ENCODE measurements around the gene IFT57. TPM values are rescaled to one million over a fixed set of nuclear protein-coding genes. Genes with fewer than 3 reads are reported as not detected.

Gene IFT57
- total RNA-seq, 6 experiments from 2014 or later: 2.4 to 6.2 (median 4.5) TPM

DNA sequence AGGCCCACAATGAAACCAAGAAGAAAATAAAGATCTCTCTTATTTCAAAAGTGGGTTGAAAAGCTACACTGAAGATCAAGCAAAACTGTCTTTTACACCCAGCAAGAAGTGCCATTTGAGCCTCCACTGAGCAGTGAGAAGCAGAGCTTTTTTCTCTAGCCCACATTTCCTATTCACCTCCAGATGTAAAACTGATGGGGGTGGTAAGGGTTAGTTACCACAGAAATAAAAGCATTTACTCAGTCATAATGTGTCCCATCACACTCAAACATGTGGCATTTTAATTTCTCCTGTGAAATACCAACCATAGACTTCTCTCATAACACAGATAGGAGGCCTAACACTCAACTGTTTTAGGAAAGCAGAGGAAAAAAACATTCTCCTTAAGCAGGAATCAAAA lies 21.0 kb downstream of the IFT57 start:
- H3K27me3 ChIP-seq: no peaks in the 10 kb centered on the region
- H3K9me3 ChIP-seq: no peaks in the 10 kb centered on the region
- no peaks in the 10 kb centered on the region for H3K4me1 ChIP-seq
- no peak overlapping the region for H3K27ac ChIP-seq
- H3K36me3 ChIP-seq: no peaks in the 10 kb centered on the region
- DNase-seq (no peak), ATAC-seq (no peak)
- intact Hi-C loops (cut with DNase I): no loop called here
- TF ChIP-seq, protein P1, sequence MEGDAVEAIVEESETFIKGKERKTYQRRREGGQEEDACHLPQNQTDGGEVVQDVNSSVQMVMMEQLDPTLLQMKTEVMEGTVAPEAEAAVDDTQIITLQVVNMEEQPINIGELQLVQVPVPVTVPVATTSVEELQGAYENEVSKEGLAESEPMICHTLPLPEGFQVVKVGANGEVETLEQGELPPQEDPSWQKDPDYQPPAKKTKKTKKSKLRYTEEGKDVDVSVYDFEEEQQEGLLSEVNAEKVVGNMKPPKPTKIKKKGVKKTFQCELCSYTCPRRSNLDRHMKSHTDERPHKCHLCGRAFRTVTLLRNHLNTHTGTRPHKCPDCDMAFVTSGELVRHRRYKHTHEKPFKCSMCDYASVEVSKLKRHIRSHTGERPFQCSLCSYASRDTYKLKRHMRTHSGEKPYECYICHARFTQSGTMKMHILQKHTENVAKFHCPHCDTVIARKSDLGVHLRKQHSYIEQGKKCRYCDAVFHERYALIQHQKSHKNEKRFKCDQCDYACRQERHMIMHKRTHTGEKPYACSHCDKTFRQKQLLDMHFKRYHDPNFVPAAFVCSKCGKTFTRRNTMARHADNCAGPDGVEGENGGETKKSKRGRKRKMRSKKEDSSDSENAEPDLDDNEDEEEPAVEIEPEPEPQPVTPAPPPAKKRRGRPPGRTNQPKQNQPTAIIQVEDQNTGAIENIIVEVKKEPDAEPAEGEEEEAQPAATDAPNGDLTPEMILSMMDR (IDR thresholded peaks at IDR 0.05): no peak
- TF ChIP-seq POLR2A (IDR thresholded peaks at IDR 0.05): no peak
- H3K4me3 ChIP-seq: no peak overlapping the region

DNA sequence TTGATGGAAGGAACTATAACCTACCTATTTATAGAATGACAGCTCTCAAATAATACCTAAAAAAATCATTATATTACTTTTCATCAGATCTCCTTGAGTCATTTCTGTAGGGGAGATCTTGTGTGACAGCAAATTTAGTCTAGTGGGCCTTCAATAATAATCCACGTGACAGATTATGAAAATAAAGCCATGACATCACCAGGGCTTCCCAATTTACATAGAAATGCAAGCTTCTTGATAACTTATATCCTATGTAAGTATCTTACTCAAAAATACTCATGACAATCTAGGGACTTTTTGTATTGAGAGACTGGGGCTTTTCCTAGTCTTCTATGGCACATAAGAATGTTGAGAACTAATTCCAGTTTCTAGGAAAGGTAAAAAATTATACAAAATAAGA lies 21.6 kb downstream of the IFT57 start:
- Histone ChIP-seq H3K36me3 (no peaks in the 10 kb centered on the region), H3K27ac (no peak overlapping the region), H3K27me3 (no peaks in the 10 kb centered on the region), H3K4me1 (no peaks in the 10 kb centered on the region), H3K4me3 (no peak overlapping the region), H3K9me3 (no peaks in the 10 kb centered on the region)
- intact Hi-C loops (cut with DNase I): no loop called here
- DNase-seq: no peak
- TF ChIP-seq, protein P1 (IDR thresholded peaks at IDR 0.05): no peak
- TF ChIP-seq POLR2A (IDR thresholded peaks at IDR 0.05): no peak
- WGBS (ENCODE audit: insufficient coverage, low coverage, low lambda C conversion rate, missing lambda C conversion rate): 85% methylated on average over 1 of the region's 1 CpG
- no peak for ATAC-seq

DNA sequence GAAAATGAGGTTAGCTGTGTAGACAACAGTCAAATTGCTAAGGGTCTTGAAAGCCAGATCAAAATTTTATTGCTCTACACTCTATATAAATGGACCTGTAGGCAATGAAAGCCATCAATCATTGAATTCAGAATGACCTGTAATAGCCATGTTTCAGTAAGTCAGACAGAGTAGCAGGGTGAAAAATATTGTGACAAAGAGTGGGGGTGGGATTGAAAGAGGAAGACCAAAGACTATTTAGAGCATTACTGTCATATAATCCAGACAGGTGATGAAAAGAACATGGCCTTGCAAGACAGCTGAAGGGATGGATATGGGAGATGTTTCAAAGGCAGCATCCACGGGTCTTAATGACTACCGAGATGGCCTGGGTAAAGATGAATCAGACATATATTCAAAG lies 22.2 kb downstream of the IFT57 start:
- Histone ChIP-seq H3K4me1 (no peaks in the 10 kb centered on the region), H3K9me3 (no peaks in the 10 kb centered on the region), H3K27me3 (no peaks in the 10 kb centered on the region), H3K36me3 (no peaks in the 10 kb centered on the region), H3K4me3 (no peak overlapping the region), H3K27ac (no peak overlapping the region)
- no peak for TF ChIP-seq POLR2A (IDR thresholded peaks at IDR 0.05)
- TF ChIP-seq, protein P1 (IDR thresholded peaks at IDR 0.05): no peak
- DNase-seq: no peak
- 96% methylated on average over 2 of the region's 2 CpGs for WGBS (ENCODE audit: insufficient coverage, low coverage, low lambda C conversion rate, missing lambda C conversion rate)
- ATAC-seq: no peak
- intact Hi-C loops (cut with DNase I): no loop called here

DNA sequence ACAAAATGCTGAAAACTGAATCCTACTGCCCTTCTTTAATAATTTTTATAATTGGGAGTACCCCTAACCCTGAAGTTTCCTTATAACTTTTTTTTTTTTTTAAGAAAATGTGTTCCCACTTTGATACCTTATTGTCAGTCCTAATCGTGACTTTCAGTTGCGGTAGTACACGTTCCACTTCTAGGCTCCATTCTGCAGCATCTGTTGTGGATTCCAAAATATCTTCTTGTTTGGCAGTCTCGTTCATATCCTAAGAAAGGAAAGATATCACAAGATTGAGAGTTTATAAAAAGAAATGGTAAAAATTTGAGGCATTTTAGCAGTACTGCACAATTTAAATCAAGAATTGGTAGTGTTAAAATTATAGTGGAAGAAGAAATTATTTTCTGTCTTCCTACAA lies 30.8 kb downstream of the IFT57 start:
- DNase-seq (no peak), ATAC-seq (no peak)
- no peak overlapping the region for H3K27ac ChIP-seq
- H3K27me3 ChIP-seq: no peaks in the 10 kb centered on the region
- no peak overlapping the region for H3K4me3 ChIP-seq
- H3K4me1 ChIP-seq: no peaks in the 10 kb centered on the region
- WGBS (ENCODE audit: insufficient coverage, low coverage, low lambda C conversion rate, missing lambda C conversion rate): 87% methylated on average over 4 of the region's 4 CpGs
- no peaks in the 10 kb centered on the region for H3K9me3 ChIP-seq
- intact Hi-C loops (cut with DNase I): no loop called here
- no peak for TF ChIP-seq POLR2A (IDR thresholded peaks at IDR 0.05)
- TF ChIP-seq, protein P1 (IDR thresholded peaks at IDR 0.05): no peak
- no peaks in the 10 kb centered on the region for H3K36me3 ChIP-seq

DNA sequence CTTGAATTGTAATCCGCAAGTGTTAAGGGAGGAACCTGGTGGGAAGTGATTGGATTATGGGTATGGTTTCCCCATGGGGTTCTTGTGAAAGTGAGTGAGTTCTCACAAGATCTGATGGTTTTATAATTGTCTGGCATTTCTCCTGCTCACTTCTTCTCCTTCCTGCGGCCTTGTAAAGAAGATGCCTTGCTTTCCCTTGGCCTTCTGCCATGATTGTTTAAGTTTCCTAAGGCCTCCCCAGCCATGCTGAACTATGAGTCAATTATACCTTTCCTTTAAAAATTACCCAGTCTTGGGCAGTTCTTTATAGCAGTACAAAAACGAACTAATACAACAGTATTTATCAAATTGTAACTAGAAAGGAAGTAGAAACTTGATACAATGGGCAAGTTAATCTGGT lies 31.9 kb downstream of the IFT57 start:
- H3K4me3 ChIP-seq: no peak overlapping the region
- no peak overlapping the region for H3K27ac ChIP-seq
- no peaks in the 10 kb centered on the region for H3K9me3 ChIP-seq
- WGBS (ENCODE audit: insufficient coverage, low coverage, low lambda C conversion rate, missing lambda C conversion rate): 84% methylated on average over 2 of the region's 3 CpGs
- DNase-seq: no peak
- intact Hi-C loops (cut with DNase I): no loop called here
- TF ChIP-seq, protein P1 (IDR thresholded peaks at IDR 0.05): no peak
- no peak for TF ChIP-seq POLR2A (IDR thresholded peaks at IDR 0.05)
- no peak for ATAC-seq
- no peaks in the 10 kb centered on the region for H3K36me3 ChIP-seq
- H3K27me3 ChIP-seq: no peaks in the 10 kb centered on the region
- no peaks in the 10 kb centered on the region for H3K4me1 ChIP-seq

All from right lobe of liver (tissue), 6 donors.